ENCODE measurements around the gene SNX18.

DNA sequence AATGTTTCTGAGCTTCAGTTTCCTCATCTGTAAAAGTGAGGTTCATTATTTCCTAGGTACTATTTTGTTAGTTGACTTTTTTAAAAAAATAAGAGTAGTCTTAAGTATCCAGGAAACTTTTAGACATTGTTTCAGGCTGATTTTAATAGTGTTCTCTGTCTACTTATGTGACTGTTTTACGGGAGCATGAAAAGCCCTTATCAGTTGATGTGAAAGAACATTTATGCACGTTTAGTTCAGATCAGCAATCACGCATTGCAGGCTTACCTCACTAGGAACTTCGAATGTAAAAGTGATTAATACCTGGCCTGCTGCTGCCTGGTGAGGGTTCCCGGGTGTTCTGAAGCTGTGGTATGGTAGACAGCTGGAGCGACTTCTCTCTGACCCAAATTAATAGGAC, 8.1 kb downstream of the SNX18 start:
- TF ChIP-seq, protein P1, sequence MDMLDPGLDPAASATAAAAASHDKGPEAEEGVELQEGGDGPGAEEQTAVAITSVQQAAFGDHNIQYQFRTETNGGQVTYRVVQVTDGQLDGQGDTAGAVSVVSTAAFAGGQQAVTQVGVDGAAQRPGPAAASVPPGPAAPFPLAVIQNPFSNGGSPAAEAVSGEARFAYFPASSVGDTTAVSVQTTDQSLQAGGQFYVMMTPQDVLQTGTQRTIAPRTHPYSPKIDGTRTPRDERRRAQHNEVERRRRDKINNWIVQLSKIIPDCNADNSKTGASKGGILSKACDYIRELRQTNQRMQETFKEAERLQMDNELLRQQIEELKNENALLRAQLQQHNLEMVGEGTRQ (IDR thresholded peaks at IDR 0.05; ENCODE audit: borderline replicate concordance, low read depth, low read length) = no peak
- no peak for TF ChIP-seq NFIC (IDR thresholded peaks at IDR 0.05; ENCODE audit: borderline replicate concordance)
- TF ChIP-seq, protein P2, sequence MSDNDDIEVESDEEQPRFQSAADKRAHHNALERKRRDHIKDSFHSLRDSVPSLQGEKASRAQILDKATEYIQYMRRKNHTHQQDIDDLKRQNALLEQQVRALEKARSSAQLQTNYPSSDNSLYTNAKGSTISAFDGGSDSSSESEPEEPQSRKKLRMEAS (IDR thresholded peaks at IDR 0.05; ENCODE audit: low read depth) = no peak
- TF ChIP-seq EZH2phosphoT487 (IDR thresholded peaks at IDR 0.05; ENCODE audit: borderline replicate concordance, low read depth) = no peak
- TF ChIP-seq, protein P3, sequence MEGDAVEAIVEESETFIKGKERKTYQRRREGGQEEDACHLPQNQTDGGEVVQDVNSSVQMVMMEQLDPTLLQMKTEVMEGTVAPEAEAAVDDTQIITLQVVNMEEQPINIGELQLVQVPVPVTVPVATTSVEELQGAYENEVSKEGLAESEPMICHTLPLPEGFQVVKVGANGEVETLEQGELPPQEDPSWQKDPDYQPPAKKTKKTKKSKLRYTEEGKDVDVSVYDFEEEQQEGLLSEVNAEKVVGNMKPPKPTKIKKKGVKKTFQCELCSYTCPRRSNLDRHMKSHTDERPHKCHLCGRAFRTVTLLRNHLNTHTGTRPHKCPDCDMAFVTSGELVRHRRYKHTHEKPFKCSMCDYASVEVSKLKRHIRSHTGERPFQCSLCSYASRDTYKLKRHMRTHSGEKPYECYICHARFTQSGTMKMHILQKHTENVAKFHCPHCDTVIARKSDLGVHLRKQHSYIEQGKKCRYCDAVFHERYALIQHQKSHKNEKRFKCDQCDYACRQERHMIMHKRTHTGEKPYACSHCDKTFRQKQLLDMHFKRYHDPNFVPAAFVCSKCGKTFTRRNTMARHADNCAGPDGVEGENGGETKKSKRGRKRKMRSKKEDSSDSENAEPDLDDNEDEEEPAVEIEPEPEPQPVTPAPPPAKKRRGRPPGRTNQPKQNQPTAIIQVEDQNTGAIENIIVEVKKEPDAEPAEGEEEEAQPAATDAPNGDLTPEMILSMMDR (IDR thresholded peaks at IDR 0.05) = no peak
- no peak for TF ChIP-seq TCF12 (IDR thresholded peaks at IDR 0.05)
